GM23248 (cell line): ENCODE data around the gene LRRC18.

ENCODE experiments used
- EZH2 ChIP-seq: fragments of 200-600 bp; sonication (generic); IDR thresholded peaks from 2 replicates; pipeline ENCODE4 v1.6.1; 2018; ENCODE audit warnings: antibody characterized with exemption, mild to moderate bottlenecking; ENCODE audit not compliant: insufficient read depth, poor library complexity, severe bottlenecking
- EZH2phosphoT487 ChIP-seq: fragments of 200-600 bp; sonication (generic); IDR thresholded peaks from 2 replicates; pipeline ENCODE4 v1.6.1; 2018; ENCODE audit warnings: antibody characterized with exemption, moderate library complexity, mild to moderate bottlenecking, low read depth; ENCODE audit not compliant: insufficient read depth

- TF ChIP-seq EZH2phosphoT487 (no peak), EZH2 (no peak)
Measured at GRCh38 chr10:48957361-48958151, 17.9 kb upstream of the LRRC18 start.
